Trophoblast cell (in vitro differentiated cells and primary cell): ENCODE measurements around the gene IKZF2.

ENCODE experiments used
- DNase-seq, 2 donors: peaks; one replicate each; pipeline ENCODE4 v3.0.0-alpha.2; 2016
- H2AFZ ChIP-seq: 2 replicates; pipeline ENCODE4 v1.6.1; 2013; ENCODE audit warnings: low read length, moderate library complexity, mild to moderate bottlenecking; ENCODE audit not compliant: insufficient read depth, poor library complexity
- H2AK5ac ChIP-seq: 2 replicates; pipeline ENCODE4 v1.6.1; 2013; ENCODE audit warnings: mild to moderate bottlenecking, low read length
- H2BK120ac ChIP-seq: 2 replicates; pipeline ENCODE4 v1.6.1; 2013; ENCODE audit warnings: low read length, mild to moderate bottlenecking, moderate library complexity; ENCODE audit not compliant: insufficient read depth, poor library complexity
- H2BK12ac ChIP-seq: 2 replicates; pipeline ENCODE4 v1.6.1; 2013; ENCODE audit warnings: mild to moderate bottlenecking, low read length, moderate library complexity
- H2BK5ac ChIP-seq: 2 replicates; pipeline ENCODE4 v1.6.1; 2013; ENCODE audit warnings: low read length, low read depth, moderate library complexity, mild to moderate bottlenecking; ENCODE audit not compliant: poor library complexity
- H3K14ac ChIP-seq: 2 replicates; pipeline ENCODE4 v1.6.1; 2013; ENCODE audit warnings: mild to moderate bottlenecking, low read length
- H3K18ac ChIP-seq: 2 replicates; pipeline ENCODE4 v1.6.1; 2013; ENCODE audit warnings: mild to moderate bottlenecking, low read length
- H3K23ac ChIP-seq: 2 replicates; pipeline ENCODE4 v1.6.1; 2013; ENCODE audit warnings: low read length
- H3K27ac ChIP-seq: 2 replicates; pipeline ENCODE4 v1.5.1; 2013; ENCODE audit warnings: low read depth, mild to moderate bottlenecking, inconsistent platforms, low read length, moderate library complexity
- H3K27me3 ChIP-seq: 2 replicates; pipeline ENCODE4 v1.6.1; 2013; ENCODE audit warnings: inconsistent platforms, mild to moderate bottlenecking, low read length, moderate library complexity; ENCODE audit not compliant: insufficient read depth
- H3K36me3 ChIP-seq, 2 experiments: 1 replicate in 1 of 2; 2 replicates in 1 of 2; pipeline ENCODE4 v1.6.1; 2013; ENCODE audit warnings: low read length in 2 of 2, mild to moderate bottlenecking in 2 of 2, moderate library complexity in 1 of 2; ENCODE audit not compliant: insufficient read depth in 2 of 2, control insufficient read depth in 1 of 2
- H3K4ac ChIP-seq: 2 replicates; pipeline ENCODE4 v1.6.1; 2013; ENCODE audit warnings: low read depth, mild to moderate bottlenecking, low read length, moderate library complexity
- H3K4me1 ChIP-seq, 2 experiments: 1 replicate in 1 of 2; 2 replicates in 1 of 2; pipeline ENCODE4 v1.6.1; 2013; ENCODE audit warnings: low read length in 2 of 2, mild to moderate bottlenecking in 2 of 2, moderate library complexity in 1 of 2; ENCODE audit not compliant: insufficient read depth in 2 of 2, control insufficient read depth in 1 of 2
- H3K4me2 ChIP-seq: 2 replicates; pipeline ENCODE4 v1.6.1; 2013; ENCODE audit warnings: inconsistent platforms, mild to moderate bottlenecking, low read length, moderate library complexity
- H3K4me3 ChIP-seq: 2 replicates; pipeline ENCODE4 v1.5.1; 2013; ENCODE audit warnings: mild to moderate bottlenecking, low read depth, low read length, inconsistent platforms
- H3K79me1 ChIP-seq: one replicate; pipeline ENCODE4 v1.6.1; 2013; ENCODE audit warnings: low read length
- H3K79me2 ChIP-seq: 2 replicates; pipeline ENCODE4 v1.6.1; 2013; ENCODE audit warnings: low read length, mild to moderate bottlenecking; ENCODE audit not compliant: control insufficient read depth, insufficient read depth, poor library complexity
- H3K9ac ChIP-seq: 2 replicates; pipeline ENCODE4 v1.6.1; 2013; ENCODE audit warnings: mild to moderate bottlenecking, low read length
- H3K9me3 ChIP-seq: 2 replicates; pipeline ENCODE4 v1.6.1; 2013; ENCODE audit warnings: low read depth, mild to moderate bottlenecking, control low read depth, inconsistent platforms, low read length; ENCODE audit not compliant: insufficient read depth
- H4K12ac ChIP-seq: 2 replicates; pipeline ENCODE4 v1.6.1; 2013; ENCODE audit warnings: low read depth, mild to moderate bottlenecking, low read length, moderate library complexity
- H4K8ac ChIP-seq: 2 replicates; pipeline ENCODE4 v1.6.1; 2013; ENCODE audit warnings: low read depth, mild to moderate bottlenecking, low read length, moderate library complexity
- H4K91ac ChIP-seq: one replicate; pipeline ENCODE4 v1.6.1; 2013; ENCODE audit warnings: low read depth, mild to moderate bottlenecking, low read length, moderate library complexity
- WGBS: extraction: QIAGEN DNeasy Blood & Tissue Kit; methylation state at CpG from one replicate; pipeline ENCODE4 v1.1.7; 2013; ENCODE audit warnings: missing lambda C conversion rate; ENCODE audit not compliant: insufficient read length, insufficient coverage; ENCODE audit errors: extremely low coverage; 5-methylcytosine and 5-hydroxymethylcytosine counted together

The IKZF2 gene

DNA sequence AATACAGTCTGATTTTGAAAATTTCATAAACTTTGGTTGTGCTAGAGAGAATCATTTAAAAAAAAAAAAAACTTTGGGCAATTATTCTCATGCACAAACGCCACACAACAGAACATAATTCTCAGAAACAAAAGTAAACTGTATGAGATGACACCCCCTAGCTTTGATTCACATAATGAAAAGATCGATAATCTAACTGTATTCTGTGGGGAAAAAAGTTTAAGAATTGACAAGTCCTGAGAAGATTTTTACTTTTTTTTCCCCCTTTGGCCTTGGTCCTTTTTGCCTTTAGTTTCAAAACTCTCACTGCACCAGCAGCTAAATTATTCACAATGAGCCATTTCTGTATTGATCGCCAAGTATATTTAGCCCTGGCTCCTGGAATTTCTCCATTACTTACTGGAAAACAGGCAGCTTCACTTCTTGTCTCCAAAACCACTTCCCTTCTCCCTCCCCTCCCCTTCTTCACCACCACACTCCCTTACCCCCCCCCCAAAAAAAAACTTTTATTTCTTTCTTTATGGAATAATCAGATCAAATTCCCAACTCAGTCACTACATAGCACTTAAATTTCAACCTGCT, 2.0 kb downstream of the IKZF2 start:
- DNase-seq, result no peak
- no peak overlapping the region for H4K8ac ChIP-seq

DNA sequence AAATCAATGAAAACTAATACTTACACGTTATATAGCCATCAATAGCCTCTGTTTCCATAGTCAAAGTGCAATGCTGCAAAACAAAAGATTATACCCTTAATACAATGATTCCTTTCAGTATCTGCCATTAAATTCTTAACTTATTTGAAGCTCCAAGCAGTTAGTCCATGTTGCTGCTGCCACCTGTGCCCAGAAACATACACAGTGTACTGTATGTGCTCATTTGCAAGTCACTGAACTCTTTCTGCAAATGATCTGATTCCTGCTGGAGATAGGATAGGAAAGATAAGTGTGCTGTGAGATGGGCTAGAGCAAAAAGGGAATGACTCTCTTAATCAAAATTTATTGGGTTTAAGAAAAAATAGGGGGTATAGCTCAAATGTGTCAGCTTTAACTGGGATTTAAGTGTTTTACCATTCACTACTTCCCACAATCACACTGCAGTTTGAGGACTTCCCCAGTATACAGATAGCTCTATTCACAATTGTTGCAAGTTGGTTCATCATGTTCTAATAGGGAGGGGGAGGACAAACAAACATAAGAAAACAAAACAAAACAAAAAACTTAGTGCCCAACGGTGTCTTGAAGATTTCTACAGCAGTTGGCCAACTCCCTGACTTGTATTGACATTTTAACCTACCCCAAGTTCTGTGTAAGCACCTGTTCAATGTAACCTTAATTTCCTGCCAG, 2.7 kb downstream of the IKZF2 start:
- no peak for DNase-seq

More for the DNA sequence above, 2.0 kb downstream of the IKZF2 start:
- H2AK5ac ChIP-seq, result no peak overlapping the region
- H2BK5ac ChIP-seq, result no peak overlapping the region
- H3K9me3 ChIP-seq, result no peaks in the 10 kb centered on the region
- H3K79me2 ChIP-seq, result peaks cover 2% of the 10 kb centered on the region
- H2BK120ac ChIP-seq, result no peak overlapping the region
- H3K27me3 ChIP-seq, result no peaks in the 10 kb centered on the region
- H3K9ac ChIP-seq, result no peak overlapping the region
- no peaks in the 10 kb centered on the region for H3K4me1 ChIP-seq
- H3K4me2 ChIP-seq, result peak overlapping the region; percentile 55
- no peak overlapping the region for H3K23ac ChIP-seq
- no peak overlapping the region for H2AFZ ChIP-seq
- peaks cover 13% of the 10 kb centered on the region for H3K79me1 ChIP-seq
- no peak overlapping the region for H3K14ac ChIP-seq
- H3K18ac ChIP-seq, result no peak overlapping the region
- no peak overlapping the region for H4K91ac ChIP-seq
- H3K4me3 ChIP-seq, result no peak overlapping the region
- no peaks in the 10 kb centered on the region for H3K36me3 ChIP-seq
- WGBS, result no CpG with 5 or more reads among the region's 3 CpGs
- H2BK12ac ChIP-seq, result no peak overlapping the region
- H3K4ac ChIP-seq, result no peak overlapping the region
- H3K27ac ChIP-seq, result no peak overlapping the region
- no peak overlapping the region for H4K12ac ChIP-seq

DNA sequence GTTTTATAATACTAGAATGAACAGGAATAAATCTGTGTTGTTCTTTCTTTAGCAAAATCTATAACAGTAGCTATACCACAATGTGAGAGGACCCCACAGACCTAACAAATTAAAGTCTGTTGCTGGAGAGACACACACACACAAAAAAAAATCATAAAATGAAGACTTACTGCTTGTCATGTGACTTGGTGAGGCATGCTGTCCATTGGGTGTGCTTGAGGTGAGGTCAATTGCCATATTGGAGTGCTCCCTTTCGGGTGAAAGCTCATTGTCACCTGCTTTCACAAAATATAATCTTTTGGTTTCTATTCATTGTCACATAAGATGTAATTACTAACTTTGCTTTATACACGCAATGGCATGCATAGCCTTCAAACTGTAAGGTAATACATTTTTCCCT, 3.9 kb downstream of the IKZF2 start:
- no peak overlapping the region for H4K12ac ChIP-seq
- H4K91ac ChIP-seq, result no peak overlapping the region
- H3K4me1 ChIP-seq, result no peaks in the 10 kb centered on the region
- no peak overlapping the region for H2BK12ac ChIP-seq
- no peak overlapping the region for H2BK5ac ChIP-seq
- no CpG with 5 or more reads among the region's 2 CpGs for WGBS
- H4K8ac ChIP-seq, result no peak overlapping the region
- no peak overlapping the region for H3K4me2 ChIP-seq
- H3K18ac ChIP-seq, result no peak overlapping the region
- no peak overlapping the region for H3K27ac ChIP-seq
- no peak overlapping the region for H3K9ac ChIP-seq
- H3K79me1 ChIP-seq, result peaks cover 13% of the 10 kb centered on the region
- H3K79me2 ChIP-seq, result peaks cover 2% of the 10 kb centered on the region
- no peaks in the 10 kb centered on the region for H3K36me3 ChIP-seq
- H3K23ac ChIP-seq, result no peak overlapping the region
- H2AFZ ChIP-seq, result no peak overlapping the region
- no peaks in the 10 kb centered on the region for H3K9me3 ChIP-seq
- no peaks in the 10 kb centered on the region for H3K27me3 ChIP-seq
- H2AK5ac ChIP-seq, result no peak overlapping the region
- no peak overlapping the region for H2BK120ac ChIP-seq
- no peak overlapping the region for H3K4me3 ChIP-seq
- no peak overlapping the region for H3K14ac ChIP-seq
- DNase-seq, result no peak
- H3K4ac ChIP-seq, result no peak overlapping the region

More for the DNA sequence above, 2.7 kb downstream of the IKZF2 start:
- Histone ChIP-seq H2AFZ (no peak overlapping the region), H2AK5ac (no peak overlapping the region), H3K18ac (no peak overlapping the region), H3K27ac (no peak overlapping the region), H3K4ac (no peak overlapping the region), H3K79me2 (peaks cover 2% of the 10 kb centered on the region), H3K23ac (no peak overlapping the region), H3K4me3 (no peak overlapping the region), H3K27me3 (no peaks in the 10 kb centered on the region), H3K9ac (no peak overlapping the region), H4K12ac (no peak overlapping the region), H3K4me2 (peak overlapping the region; percentile 43), H2BK12ac (no peak overlapping the region), H2BK5ac (no peak overlapping the region), H4K8ac (no peak overlapping the region), H4K91ac (no peak overlapping the region), H3K4me1 (no peaks in the 10 kb centered on the region), H3K79me1 (peaks cover 13% of the 10 kb centered on the region), H3K14ac (no peak overlapping the region), H3K36me3 (no peaks in the 10 kb centered on the region), H3K9me3 (no peaks in the 10 kb centered on the region), H2BK120ac (no peak overlapping the region)
- no CpG with 5 or more reads among the region's 2 CpGs for WGBS

DNA sequence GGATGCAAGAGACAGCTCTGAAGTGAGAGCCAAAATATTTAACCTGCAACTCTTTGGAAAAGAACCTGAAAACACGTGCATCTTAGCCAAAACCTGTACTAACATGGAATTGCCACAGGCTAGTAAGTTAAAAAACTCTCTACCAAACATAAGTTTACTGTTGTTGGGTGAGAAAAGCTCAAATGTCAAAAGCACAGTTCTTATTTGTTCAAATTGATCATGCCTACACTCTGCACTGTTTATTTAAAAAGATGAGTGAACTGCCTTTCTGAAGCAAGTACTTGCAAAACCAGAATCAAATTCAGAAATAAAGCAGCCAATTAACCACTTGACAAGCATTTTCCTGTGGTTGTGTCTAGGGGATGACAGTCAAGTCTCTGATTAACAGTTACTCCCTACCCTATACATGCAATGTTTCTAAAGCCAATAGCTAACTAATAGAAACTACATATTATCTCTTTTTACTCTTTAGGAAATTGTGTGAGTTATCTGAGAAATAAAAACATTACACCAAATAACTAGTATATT, 5.6 kb downstream of the IKZF2 start:
- no peak overlapping the region for H3K9ac ChIP-seq
- WGBS, result no CpG with 5 or more reads among the region's 1 CpG
- H3K9me3 ChIP-seq, result no peaks in the 10 kb centered on the region
- peaks cover 4% of the 10 kb centered on the region for H3K79me1 ChIP-seq
- no peak overlapping the region for H4K12ac ChIP-seq
- no peak overlapping the region for H2AFZ ChIP-seq
- no peak overlapping the region for H2BK5ac ChIP-seq
- no peak overlapping the region for H3K4me3 ChIP-seq
- H3K79me2 ChIP-seq, result no peaks in the 10 kb centered on the region
- no peak overlapping the region for H3K27ac ChIP-seq
- H3K4me2 ChIP-seq, result no peak overlapping the region
- H3K27me3 ChIP-seq, result no peaks in the 10 kb centered on the region
- H3K4me1 ChIP-seq, result no peaks in the 10 kb centered on the region
- DNase-seq, result no peak
- no peak overlapping the region for H3K14ac ChIP-seq
- no peak overlapping the region for H4K91ac ChIP-seq
- no peak overlapping the region for H4K8ac ChIP-seq
- H2AK5ac ChIP-seq, result no peak overlapping the region
- H3K18ac ChIP-seq, result no peak overlapping the region
- H3K36me3 ChIP-seq, result no peaks in the 10 kb centered on the region
- no peak overlapping the region for H2BK12ac ChIP-seq
- no peak overlapping the region for H3K4ac ChIP-seq
- no peak overlapping the region for H3K23ac ChIP-seq
- H2BK120ac ChIP-seq, result no peak overlapping the region
